HG03342 (cell line): ENCODE results near the gene CD2AP.
"Not testable (repeated sequence)": the region's sequence is repeated elsewhere in the genome, so short reads cannot be mapped to it uniquely, and the experiment has no call there.

Experiments
- ATAC-seq: cut with Tn5 transposase; IDR thresholded peaks from one replicate; pipeline ENCODE4 v1.9.1; 2021; ENCODE audit warnings: mild to moderate bottlenecking, moderate library complexity; ENCODE audit not compliant: unreplicated experiment

The CD2AP gene

GRCh38 chr6:47477497-47478232, at the start of gene CD2AP:
TSS of gene CD2AP (plus strand) at chr6:47477789. CDS start at chr6:47478245, 456 bp downstream.
- ATAC-seq = peak; percentile 80

- no peak for ATAC-seq
Observed at GRCh38 chr6:47428288-47428687, 49.3 kb upstream of the CD2AP start.

- ATAC-seq = no peak
Observed at GRCh38 chr6:47428746-47429664, 48.6 kb upstream of the CD2AP start.

- ATAC-seq = no peak
Observed at GRCh38 chr6:47434372-47435253, 43.0 kb upstream of the CD2AP start.

- no peak for ATAC-seq
Observed at GRCh38 chr6:47435254-47435612, 42.4 kb upstream of the CD2AP start.

GRCh38 chr6:47437592-47437991, 40.0 kb upstream of the CD2AP start:
- peak; percentile 68 for ATAC-seq

- peak; percentile 77 for ATAC-seq
Observed at GRCh38 chr6:47438481-47439347, 38.9 kb upstream of the CD2AP start.

GRCh38 chr6:47439348-47439668, 38.3 kb upstream of the CD2AP start:
- ATAC-seq = no peak

GRCh38 chr6:47440719-47441118, 36.9 kb upstream of the CD2AP start:
- peak; percentile 69 for ATAC-seq

- not testable (repeated sequence) for ATAC-seq
Observed at GRCh38 chr6:47444964-47445363, 32.6 kb upstream of the CD2AP start.

GRCh38 chr6:47446669-47447330, 30.8 kb upstream of the CD2AP start:
- no peak for ATAC-seq

- ATAC-seq = no peak
Observed at GRCh38 chr6:47447722-47448121, 29.9 kb upstream of the CD2AP start.

- ATAC-seq = no peak
Observed at GRCh38 chr6:47451162-47451561, 26.4 kb upstream of the CD2AP start.

- ATAC-seq = no peak
Observed at GRCh38 chr6:47452899-47453298, 24.7 kb upstream of the CD2AP start.

- ATAC-seq = no peak
Observed at GRCh38 chr6:47453372-47453936, 24.1 kb upstream of the CD2AP start.

- no peak for ATAC-seq
Observed at GRCh38 chr6:47454713-47455396, 22.7 kb upstream of the CD2AP start.

- ATAC-seq = peak; percentile 84
Observed at GRCh38 chr6:47455533-47456209, 21.9 kb upstream of the CD2AP start.

- ATAC-seq = no peak
Observed at GRCh38 chr6:47456536-47456975, 21.0 kb upstream of the CD2AP start.
